Activated CD4-positive, alpha-beta T cell treated with anti-CD3 and anti-CD28 coated beads, Interleukin-2, amount 10 ng/mL, durations not matched to agents 7 days and 5 days (primary cell): ENCODE measurements around the gene ATP11C. TPM values are rescaled to one million over a fixed set of nuclear protein-coding genes. Genes with fewer than 3 reads are reported as not detected.
"Not testable (repeated sequence)": the region's sequence is repeated elsewhere in the genome, so short reads cannot be mapped to it uniquely, and the experiment has no call there.

Experiments
- CTCF ChIA-PET: fragments of 350-600 bp; sonication (Branson Sonifier 250); formaldehyde crosslinking; loops from one replicate; lab custom pipeline; 2021; ENCODE audit warnings: antibody characterized with exemption; lab: Charles Lee
- POLR2A ChIA-PET: fragments of 350-600 bp; sonication (Branson Sonifier 250); formaldehyde crosslinking; loops from one replicate; lab custom pipeline; 2021; ENCODE audit warnings: antibody characterized with exemption; lab: Charles Lee
- DNase-seq: peaks from one replicate; pipeline ENCODE4 v3.0.0-alpha.2; 2020
- H3K27ac Mint-ChIP-seq: one replicate; pipeline ENCODE4 v1.8.0; 2021; ENCODE audit warnings: mild to moderate bottlenecking, moderate library complexity, mixed read lengths
- H3K27me3 Mint-ChIP-seq: one replicate; pipeline ENCODE4 v1.8.0; 2021; ENCODE audit warnings: mixed read lengths
- H3K36me3 Mint-ChIP-seq: one replicate; pipeline ENCODE4 v1.8.0; 2021; ENCODE audit warnings: low read depth, mixed read lengths
- H3K4me1 Mint-ChIP-seq: one replicate; pipeline ENCODE4 v1.8.0; 2021; ENCODE audit warnings: mixed read lengths
- H3K4me3 Mint-ChIP-seq: one replicate; pipeline ENCODE4 v1.8.0; 2021; ENCODE audit warnings: mild to moderate bottlenecking, moderate library complexity, mixed read lengths
- H3K9me3 Mint-ChIP-seq: one replicate; pipeline ENCODE4 v1.8.0; 2021; ENCODE audit warnings: mixed read lengths
- total RNA-seq, 2 experiments: library from RNA; stranded (reverse); gene quantifications; one replicate each; pipeline ENCODE4 v1.2.3, GENCODE V29; 2021

The ATP11C gene
- total RNA-seq, 2 experiments from 2014 or later: 13.8 to 15.4 TPM

GRCh38 chrX:139881572-139881971 is 51.3 kb downstream of the ATP11C start:
- Mint-ChIP-seq H3K36me3 (peaks cover 9% of the 10 kb centered on the region), H3K9me3 (no peaks in the 10 kb centered on the region), H3K4me3 (no peak overlapping the region), H3K27ac (no peak overlapping the region), H3K4me1 (no peaks in the 10 kb centered on the region), H3K27me3 (no peaks in the 10 kb centered on the region)
- no peak for DNase-seq
- CTCF ChIA-PET: no interaction called here
- POLR2A ChIA-PET: no interaction called here

GRCh38 chrX:139881130-139881529 is 51.7 kb downstream of the ATP11C start:
- Mint-ChIP-seq H3K36me3 (peaks cover 9% of the 10 kb centered on the region), H3K27me3 (no peaks in the 10 kb centered on the region), H3K9me3 (no peaks in the 10 kb centered on the region), H3K27ac (no peak overlapping the region), H3K4me3 (no peak overlapping the region), H3K4me1 (no peaks in the 10 kb centered on the region)
- CTCF ChIA-PET: no interaction called here
- POLR2A ChIA-PET: no interaction called here
- no peak for DNase-seq

- Mint-ChIP-seq H3K27me3 (no peaks in the 10 kb centered on the region), H3K36me3 (peaks cover 9% of the 10 kb centered on the region), H3K27ac (no peak overlapping the region), H3K4me3 (no peak overlapping the region), H3K4me1 (no peaks in the 10 kb centered on the region), H3K9me3 (no peaks in the 10 kb centered on the region)
- no peak for DNase-seq
- CTCF ChIA-PET: no interaction called here
- POLR2A ChIA-PET: no interaction called here
These were observed 55.0 kb downstream of the ATP11C start for GRCh38 chrX:139877710-139878414.

- Mint-ChIP-seq H3K4me3 (no peak overlapping the region), H3K9me3 (no peaks in the 10 kb centered on the region), H3K36me3 (peaks cover 9% of the 10 kb centered on the region), H3K27me3 (no peaks in the 10 kb centered on the region), H3K27ac (no peak overlapping the region), H3K4me1 (no peaks in the 10 kb centered on the region)
- CTCF ChIA-PET: no interaction called here
- no peak for DNase-seq
- POLR2A ChIA-PET: no interaction called here
These were observed 57.0 kb downstream of the ATP11C start for GRCh38 chrX:139875841-139876240.

- peaks cover 4% of the 10 kb centered on the region for H3K36me3 Mint-ChIP-seq
- ChIA-PET POLR2A (no interaction called here), CTCF (no interaction called here)
- H3K4me1 Mint-ChIP-seq: peaks cover 3% of the 10 kb centered on the region
- DNase-seq: no peak
- H3K27me3 Mint-ChIP-seq: no peaks in the 10 kb centered on the region
- H3K27ac Mint-ChIP-seq: no peak overlapping the region
- no peaks in the 10 kb centered on the region for H3K9me3 Mint-ChIP-seq
- no peak overlapping the region for H3K4me3 Mint-ChIP-seq
These were observed 63.1 kb downstream of the ATP11C start for GRCh38 chrX:139869796-139870195.

- H3K27ac Mint-ChIP-seq: no peak overlapping the region
- no peak overlapping the region for H3K4me3 Mint-ChIP-seq
- peaks cover 3% of the 10 kb centered on the region for H3K4me1 Mint-ChIP-seq
- DNase-seq: no peak
- CTCF ChIA-PET: no interaction called here
- peaks cover 2% of the 10 kb centered on the region for H3K36me3 Mint-ChIP-seq
- POLR2A ChIA-PET: no interaction called here
- H3K9me3 Mint-ChIP-seq: no peaks in the 10 kb centered on the region
- no peaks in the 10 kb centered on the region for H3K27me3 Mint-ChIP-seq
These were observed 68.2 kb downstream of the ATP11C start for GRCh38 chrX:139864640-139865039.

GRCh38 chrX:139862208-139862607 is 70.6 kb downstream of the ATP11C start:
- ChIA-PET POLR2A (no interaction called here), CTCF (no interaction called here)
- no peaks in the 10 kb centered on the region for H3K4me1 Mint-ChIP-seq
- no peaks in the 10 kb centered on the region for H3K27me3 Mint-ChIP-seq
- no peak for DNase-seq
- H3K4me3 Mint-ChIP-seq: no peak overlapping the region
- no peak overlapping the region for H3K27ac Mint-ChIP-seq
- no peaks in the 10 kb centered on the region for H3K9me3 Mint-ChIP-seq
- H3K36me3 Mint-ChIP-seq: peaks cover 2% of the 10 kb centered on the region

GRCh38 chrX:139856826-139857225 is 76.0 kb downstream of the ATP11C start:
- H3K27ac Mint-ChIP-seq, H3K9me3 Mint-ChIP-seq, H3K36me3 Mint-ChIP-seq, POLR2A ChIA-PET, H3K27me3 Mint-ChIP-seq, H3K4me3 Mint-ChIP-seq, CTCF ChIA-PET, DNase-seq, H3K4me1 Mint-ChIP-seq: not testable (repeated sequence)

- POLR2A ChIA-PET: no interaction called here
- Mint-ChIP-seq H3K9me3 (no peaks in the 10 kb centered on the region), H3K27me3 (no peaks in the 10 kb centered on the region), H3K36me3 (no peaks in the 10 kb centered on the region), H3K27ac (no peak overlapping the region), H3K4me1 (no peaks in the 10 kb centered on the region), H3K4me3 (no peak overlapping the region)
- CTCF ChIA-PET: no interaction called here
- no peak for DNase-seq
These were observed 81.1 kb downstream of the ATP11C start for GRCh38 chrX:139851730-139852129.

- no peaks in the 10 kb centered on the region for H3K36me3 Mint-ChIP-seq
- no peak overlapping the region for H3K27ac Mint-ChIP-seq
- no peaks in the 10 kb centered on the region for H3K27me3 Mint-ChIP-seq
- ChIA-PET CTCF (no interaction called here), POLR2A (no interaction called here)
- no peak for DNase-seq
- H3K4me3 Mint-ChIP-seq: no peak overlapping the region
- H3K9me3 Mint-ChIP-seq: no peaks in the 10 kb centered on the region
- no peaks in the 10 kb centered on the region for H3K4me1 Mint-ChIP-seq
These were observed 81.9 kb downstream of the ATP11C start for GRCh38 chrX:139850968-139851367.

- Mint-ChIP-seq H3K4me1 (no peaks in the 10 kb centered on the region), H3K9me3 (no peaks in the 10 kb centered on the region), H3K4me3 (no peak overlapping the region), H3K27me3 (no peaks in the 10 kb centered on the region), H3K27ac (no peak overlapping the region), H3K36me3 (peaks cover under 1% of the 10 kb centered on the region)
- CTCF ChIA-PET: no interaction called here
- no peak for DNase-seq
- POLR2A ChIA-PET: no interaction called here
These were observed 88.0 kb downstream of the ATP11C start for GRCh38 chrX:139844884-139845283.

- POLR2A ChIA-PET: no interaction called here
- DNase-seq: no peak
- Mint-ChIP-seq H3K27me3 (no peaks in the 10 kb centered on the region), H3K27ac (no peak overlapping the region), H3K36me3 (peaks cover 3% of the 10 kb centered on the region), H3K4me1 (no peaks in the 10 kb centered on the region), H3K4me3 (no peak overlapping the region), H3K9me3 (no peaks in the 10 kb centered on the region)
- CTCF ChIA-PET: no interaction called here
These were observed 88.7 kb downstream of the ATP11C start for GRCh38 chrX:139844163-139844562.

GRCh38 chrX:139842326-139843185 is 90.3 kb downstream of the ATP11C start:
- Mint-ChIP-seq H3K36me3 (peaks cover 3% of the 10 kb centered on the region), H3K4me1 (no peaks in the 10 kb centered on the region), H3K9me3 (peaks cover 2% of the 10 kb centered on the region), H3K4me3 (no peak overlapping the region), H3K27ac (no peak overlapping the region), H3K27me3 (no peaks in the 10 kb centered on the region)
- no peak for DNase-seq
- ChIA-PET POLR2A (no interaction called here), CTCF (no interaction called here)
